OCI-LY1 (cell line): Measurements from ENCODE around the gene EFNA4.

Experiments
- H2AFZ ChIP-seq: fragments of 200-600 bp; sonication (generic), shearing (Covaris generic); 2 replicates; pipeline ENCODE4 v1.6.0; 2014; ENCODE audit warnings: antibody characterized with exemption, mild to moderate bottlenecking, low read length
- H3F3A ChIP-seq: fragments of 200-600 bp; sonication (generic), shearing (Covaris generic); 2 replicates; pipeline ENCODE4 v1.6.0; 2014; ENCODE audit warnings: mild to moderate bottlenecking, antibody characterized with exemption, low read length, moderate library complexity; ENCODE audit not compliant: insufficient read depth
- H3K27ac ChIP-seq: fragments of 200-600 bp; sonication (generic); 2 replicates; pipeline ENCODE4 v1.5.1; 2014; ENCODE audit warnings: low read length, mixed run types, mild to moderate bottlenecking, low read depth; ENCODE audit not compliant: poor library complexity, severe bottlenecking
- H3K27me3 ChIP-seq: fragments of 200-600 bp; sonication (generic); 2 replicates; pipeline ENCODE4 v1.6.0; 2014; ENCODE audit warnings: antibody characterized with exemption, mild to moderate bottlenecking, low read length, moderate library complexity; ENCODE audit not compliant: insufficient read depth
- H3K36me3 ChIP-seq: fragments of 200-600 bp; sonication (generic); 2 replicates; pipeline ENCODE4 v1.6.1; 2014; ENCODE audit warnings: mild to moderate bottlenecking, antibody characterized with exemption, low read length, moderate library complexity, mixed read lengths; ENCODE audit not compliant: insufficient read depth
- H3K4me1 ChIP-seq: fragments of 200-600 bp; sonication (generic); 2 replicates; pipeline ENCODE4 v1.5.1; 2014; ENCODE audit warnings: mild to moderate bottlenecking, low read length, moderate library complexity; ENCODE audit not compliant: insufficient read depth, severe bottlenecking
- H3K4me2 ChIP-seq: fragments of 200-600 bp; sonication (generic), shearing (Covaris generic); 2 replicates; pipeline ENCODE4 v1.6.1; 2014; ENCODE audit warnings: low read length
- H3K4me3 ChIP-seq: fragments of 200-600 bp; sonication (generic); 2 replicates; pipeline ENCODE4 v1.5.1; 2014; ENCODE audit warnings: low read length, low read depth, mild to moderate bottlenecking, mixed read lengths; ENCODE audit not compliant: poor library complexity, severe bottlenecking
- H3K79me2 ChIP-seq: fragments of 200-600 bp; shearing (Covaris generic); 2 replicates; pipeline ENCODE4 v1.6.1; 2016; ENCODE audit warnings: mixed run types, low read length, mixed read lengths; ENCODE audit not compliant: insufficient read depth
- H3K9ac ChIP-seq: fragments of 200-600 bp; sonication (generic), shearing (Covaris generic); 2 replicates; pipeline ENCODE4 v1.6.1; 2014; ENCODE audit warnings: mild to moderate bottlenecking, low read length, mixed read lengths
- H3K9me2 ChIP-seq: fragments of 200-600 bp; sonication (generic), shearing (Covaris generic); 2 replicates; pipeline ENCODE4 v1.6.1; 2014; ENCODE audit warnings: low read depth, mild to moderate bottlenecking, low read length, mixed read lengths
- H3K9me3 ChIP-seq: fragments of 200-600 bp; shearing (Covaris generic); 2 replicates; pipeline ENCODE4 v1.6.1; 2014; ENCODE audit warnings: low read length, mixed read lengths
- H4K20me1 ChIP-seq: fragments of 200-600 bp; sonication (generic), shearing (Covaris generic); 2 replicates; pipeline ENCODE4 v1.6.0; 2016; ENCODE audit warnings: mild to moderate bottlenecking, low read length; ENCODE audit not compliant: insufficient read depth
- CTCF ChIP-seq: fragments of 200-600 bp; sonication (generic), shearing (Covaris generic); IDR thresholded peaks from 2 replicates; pipeline ENCODE4 v1.5.1; 2017; ENCODE audit warnings: mild to moderate bottlenecking, antibody characterized with exemption, low read length, moderate library complexity, mixed read lengths
- EZH2 ChIP-seq: fragments of 200-600 bp; sonication (generic), shearing (Covaris generic); IDR thresholded peaks from 2 replicates; pipeline ENCODE4 v1.8.0; 2017; ENCODE audit warnings: borderline replicate concordance, mixed run types, mild to moderate bottlenecking, antibody characterized with exemption, low read length, moderate library complexity, mixed read lengths

Gene EFNA4

GRCh38 chr1:155033524-155033923, 30.0 kb upstream of the EFNA4 start, which contains the start of the genes DCST1 and DCST2:
Gene DCST1 (plus strand): TSS chr1:155033824. CDS start chr1:155034037, 213 bp downstream.
Gene DCST2 (minus strand): TSS chr1:155033781. CDS start chr1:155033701, 80 bp downstream.
- H3K4me2 ChIP-seq: no peak within 1 kb of the TSS
- H3K9me2 ChIP-seq: no peaks in the 10 kb centered on the region
- H3K4me1 ChIP-seq: no peaks in the 10 kb centered on the region
- H3K27me3 ChIP-seq: peaks cover 8% of the 10 kb centered on the region; the same call in 1 of the 2 replicates
- no peak within 1 kb of the TSS for H3K27ac ChIP-seq
- H3K9me3 ChIP-seq: no peaks in the 10 kb centered on the region
- H3K4me3 ChIP-seq: no peak within 1 kb of the TSS
- H3K9ac ChIP-seq: no peak within 1 kb of the TSS
- H3K36me3 ChIP-seq: no peaks in the 10 kb centered on the region
- no peaks in the 10 kb centered on the region for H3F3A ChIP-seq
- TF ChIP-seq EZH2: no peak
- no peak for TF ChIP-seq CTCF
- no peaks in the 10 kb centered on the region for H4K20me1 ChIP-seq
- H2AFZ ChIP-seq: no peak within 1 kb of the TSS
- no peaks in the 10 kb centered on the region for H3K79me2 ChIP-seq

- H3K36me3 ChIP-seq: no peaks in the 10 kb centered on the region
- H3K4me2 ChIP-seq: no peak overlapping the region
- no peak overlapping the region for H2AFZ ChIP-seq
- H3K27me3 ChIP-seq: peaks cover 8% of the 10 kb centered on the region; the same call in 1 of the 2 replicates
- H3F3A ChIP-seq: no peaks in the 10 kb centered on the region
- no peaks in the 10 kb centered on the region for H3K79me2 ChIP-seq
- no peak overlapping the region for H3K27ac ChIP-seq
- H3K9me2 ChIP-seq: no peaks in the 10 kb centered on the region
- H3K4me1 ChIP-seq: no peaks in the 10 kb centered on the region
- no peak overlapping the region for H3K4me3 ChIP-seq
- H4K20me1 ChIP-seq: no peaks in the 10 kb centered on the region
- H3K9ac ChIP-seq: no peak overlapping the region
- H3K9me3 ChIP-seq: no peaks in the 10 kb centered on the region
- no peak for TF ChIP-seq CTCF
- no peak for TF ChIP-seq EZH2
These were observed 29.0 kb upstream of the EFNA4 start for GRCh38 chr1:155034318-155035208.

GRCh38 chr1:155035936-155036335, 27.6 kb upstream of the EFNA4 start:
- no peak overlapping the region for H3K4me2 ChIP-seq
- no peaks in the 10 kb centered on the region for H3K9me2 ChIP-seq
- H3K27ac ChIP-seq: no peak overlapping the region
- H4K20me1 ChIP-seq: no peaks in the 10 kb centered on the region
- H3K4me1 ChIP-seq: no peaks in the 10 kb centered on the region
- H3K27me3 ChIP-seq: peaks cover 11% of the 10 kb centered on the region
- no peaks in the 10 kb centered on the region for H3F3A ChIP-seq
- no peak overlapping the region for H2AFZ ChIP-seq
- H3K79me2 ChIP-seq: no peaks in the 10 kb centered on the region
- no peak overlapping the region for H3K4me3 ChIP-seq
- no peak overlapping the region for H3K9ac ChIP-seq
- TF ChIP-seq EZH2 (no peak), CTCF (no peak)
- no peaks in the 10 kb centered on the region for H3K9me3 ChIP-seq
- no peaks in the 10 kb centered on the region for H3K36me3 ChIP-seq
